ENCODE data around the gene PNLDC1. TPM values are rescaled to one million over a fixed set of nuclear protein-coding genes. Genes with fewer than 3 reads are reported as not detected.
A peak's percentile ranks its signal among the peaks of the same experiment; 100 is the strongest.

Gene PNLDC1
- total RNA-seq, 1 donor from 2014 or later = 0.26 TPM

DNA sequence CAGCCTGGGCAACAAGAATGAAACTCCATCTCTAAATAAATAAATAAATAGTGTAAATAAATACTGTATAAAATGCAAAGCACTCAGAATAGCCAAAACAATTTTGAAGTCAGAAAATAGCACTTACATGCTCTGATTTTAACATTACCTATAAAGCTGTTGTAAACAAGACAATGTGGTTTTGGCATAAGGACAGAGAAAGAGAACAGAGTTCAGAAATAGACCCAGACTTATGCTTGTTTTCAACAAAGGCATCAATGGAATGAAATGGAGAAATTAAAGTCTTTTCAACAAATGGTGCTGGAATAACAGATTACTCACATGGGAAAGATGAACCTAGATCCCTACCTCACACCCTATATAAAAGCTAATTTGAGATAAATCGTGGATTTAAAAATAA, 27.9 kb upstream of the PNLDC1 start:
- Histone ChIP-seq H3K27me3 (ENCODE audit: control insufficient read depth, insufficient read depth, low read length) (no peaks in the 10 kb centered on the region), H3K36me3 (ENCODE audit: control insufficient read depth, insufficient read depth, low read length) (peaks cover 11% of the 10 kb centered on the region), H3K4me3 (ENCODE audit: low read depth, low read length) (no peak overlapping the region)
- FAIRE-seq (no peak), DNase-seq (ENCODE audit: low read depth) (no peak)
- TF ChIP-seq, protein P1, sequence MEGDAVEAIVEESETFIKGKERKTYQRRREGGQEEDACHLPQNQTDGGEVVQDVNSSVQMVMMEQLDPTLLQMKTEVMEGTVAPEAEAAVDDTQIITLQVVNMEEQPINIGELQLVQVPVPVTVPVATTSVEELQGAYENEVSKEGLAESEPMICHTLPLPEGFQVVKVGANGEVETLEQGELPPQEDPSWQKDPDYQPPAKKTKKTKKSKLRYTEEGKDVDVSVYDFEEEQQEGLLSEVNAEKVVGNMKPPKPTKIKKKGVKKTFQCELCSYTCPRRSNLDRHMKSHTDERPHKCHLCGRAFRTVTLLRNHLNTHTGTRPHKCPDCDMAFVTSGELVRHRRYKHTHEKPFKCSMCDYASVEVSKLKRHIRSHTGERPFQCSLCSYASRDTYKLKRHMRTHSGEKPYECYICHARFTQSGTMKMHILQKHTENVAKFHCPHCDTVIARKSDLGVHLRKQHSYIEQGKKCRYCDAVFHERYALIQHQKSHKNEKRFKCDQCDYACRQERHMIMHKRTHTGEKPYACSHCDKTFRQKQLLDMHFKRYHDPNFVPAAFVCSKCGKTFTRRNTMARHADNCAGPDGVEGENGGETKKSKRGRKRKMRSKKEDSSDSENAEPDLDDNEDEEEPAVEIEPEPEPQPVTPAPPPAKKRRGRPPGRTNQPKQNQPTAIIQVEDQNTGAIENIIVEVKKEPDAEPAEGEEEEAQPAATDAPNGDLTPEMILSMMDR (IDR thresholded peaks at IDR 0.05; ENCODE audit: insufficient read depth, low read length, severe bottlenecking) = no peak

DNA sequence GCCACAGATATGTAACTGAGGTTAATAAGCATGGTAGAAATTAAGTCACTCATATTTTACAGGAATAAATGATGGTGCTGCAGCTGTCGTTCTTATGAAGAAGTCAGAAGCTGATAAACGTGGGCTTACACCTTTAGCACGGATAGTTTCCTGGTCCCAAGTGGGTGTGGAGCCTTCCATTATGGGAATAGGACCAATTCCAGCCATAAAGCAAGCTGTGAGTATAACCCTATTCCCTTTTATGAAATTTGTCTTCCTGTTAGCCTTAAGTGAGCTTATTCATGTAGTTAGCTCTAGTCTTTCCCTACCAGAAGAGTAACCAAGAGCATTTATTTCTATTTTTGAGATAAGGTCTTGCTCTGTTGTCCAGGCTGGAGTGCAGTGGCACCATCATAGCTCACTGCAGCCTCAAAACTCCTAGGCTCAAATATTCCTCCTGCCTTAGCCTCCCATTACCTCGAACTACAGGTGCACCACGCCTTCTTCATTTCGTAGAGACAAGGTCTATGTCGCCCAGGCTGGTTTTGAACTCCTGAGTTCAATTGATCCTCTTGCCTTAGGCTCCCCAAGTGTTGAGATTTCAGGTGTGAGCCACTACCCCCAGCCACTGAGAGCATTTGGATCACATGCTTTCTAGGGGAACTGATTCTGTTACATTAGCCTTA, 22.7 kb upstream of the PNLDC1 start:
- Histone ChIP-seq H3K27me3 (ENCODE audit: control insufficient read depth, insufficient read depth, low read length) (no peaks in the 10 kb centered on the region), H3K36me3 (ENCODE audit: control insufficient read depth, insufficient read depth, low read length) (peaks cover 13% of the 10 kb centered on the region), H3K4me3 (ENCODE audit: low read depth, low read length) (no peak overlapping the region)
- DNase-seq (ENCODE audit: low read depth) (no peak), FAIRE-seq (no peak)
- TF ChIP-seq, protein P1 (IDR thresholded peaks at IDR 0.05; ENCODE audit: insufficient read depth, low read length, severe bottlenecking) = no peak

GRCh38 chr6:159778131-159778530, 21.9 kb upstream of the PNLDC1 start:
- TF ChIP-seq, protein P1 (IDR thresholded peaks at IDR 0.05; ENCODE audit: insufficient read depth, low read length, severe bottlenecking) = no peak
- Histone ChIP-seq H3K36me3 (ENCODE audit: control insufficient read depth, insufficient read depth, low read length) (peaks cover 18% of the 10 kb centered on the region), H3K4me3 (ENCODE audit: low read depth, low read length) (no peak overlapping the region), H3K27me3 (ENCODE audit: control insufficient read depth, insufficient read depth, low read length) (no peaks in the 10 kb centered on the region)
- DNase-seq (ENCODE audit: low read depth) (no peak), FAIRE-seq (no peak)

- TF ChIP-seq, protein P1 (IDR thresholded peaks at IDR 0.05; ENCODE audit: insufficient read depth, low read length, severe bottlenecking) = no peak
- H3K4me3 ChIP-seq (ENCODE audit: low read depth, low read length) = no peak overlapping the region
- DNase-seq (ENCODE audit: low read depth) (no peak), FAIRE-seq (no peak)
- H3K36me3 ChIP-seq (ENCODE audit: control insufficient read depth, insufficient read depth, low read length) = peaks cover 20% of the 10 kb centered on the region
- no peaks in the 10 kb centered on the region for H3K27me3 ChIP-seq (ENCODE audit: control insufficient read depth, insufficient read depth, low read length)
These were observed 21.5 kb upstream of the PNLDC1 start for GRCh38 chr6:159778542-159779103.

GRCh38 chr6:159788276-159788675, 11.8 kb upstream of the PNLDC1 start:
- peaks cover 4% of the 10 kb centered on the region for H3K36me3 ChIP-seq (ENCODE audit: control insufficient read depth, insufficient read depth, low read length)
- DNase-seq (ENCODE audit: low read depth) = no peak
- FAIRE-seq = no peak

More at GRCh38 chr6:159788276-159788675, 11.8 kb upstream of the PNLDC1 start:
- Histone ChIP-seq H3K27me3 (ENCODE audit: control insufficient read depth, insufficient read depth, low read length) (no peaks in the 10 kb centered on the region), H3K4me3 (ENCODE audit: low read depth, low read length) (peak overlapping the region; percentile 91)
- TF ChIP-seq, protein P1 (IDR thresholded peaks at IDR 0.05; ENCODE audit: insufficient read depth, low read length, severe bottlenecking) = no peak
